ENCODE results near the gene PAGE1. TPM values are rescaled to one million over a fixed set of nuclear protein-coding genes. Genes with fewer than 3 reads are reported as not detected.

Gene PAGE1
- total RNA-seq, 4 donors from 2014 or later: not detected

DNA sequence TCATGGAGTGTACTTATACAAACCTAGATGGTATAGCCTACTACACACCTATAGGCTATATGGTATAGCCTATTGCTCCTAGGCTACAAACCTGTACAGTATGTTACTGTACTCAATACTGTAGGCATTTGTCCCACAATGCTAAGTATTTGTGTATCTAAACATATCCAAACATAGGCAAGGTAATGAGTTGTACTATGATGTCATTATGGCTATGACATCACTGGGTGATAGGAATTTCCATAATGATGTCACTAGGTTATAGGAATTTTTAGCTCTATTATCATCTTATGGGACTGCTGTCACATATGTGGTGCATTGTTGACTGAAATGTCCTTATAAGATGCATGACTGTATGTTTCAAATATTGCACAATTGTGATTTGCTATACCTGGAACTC lies 5.5 kb upstream of the PAGE1 start:
- Histone ChIP-seq H3K4me3 (no peak overlapping the region), H3K27ac (no peak overlapping the region), H3K4me1 (no peaks in the 10 kb centered on the region), H3K36me3 (no peaks in the 10 kb centered on the region), H3K9me3 (no peaks in the 10 kb centered on the region), H3K27me3 (no peaks in the 10 kb centered on the region)
- no peak for TF ChIP-seq POLR2AphosphoS5 (IDR thresholded peaks at IDR 0.05)
- TF ChIP-seq POLR2A (IDR thresholded peaks at IDR 0.05): no peak
- no peak for TF ChIP-seq EP300 (IDR thresholded peaks at IDR 0.05)
- TF ChIP-seq, protein P1, sequence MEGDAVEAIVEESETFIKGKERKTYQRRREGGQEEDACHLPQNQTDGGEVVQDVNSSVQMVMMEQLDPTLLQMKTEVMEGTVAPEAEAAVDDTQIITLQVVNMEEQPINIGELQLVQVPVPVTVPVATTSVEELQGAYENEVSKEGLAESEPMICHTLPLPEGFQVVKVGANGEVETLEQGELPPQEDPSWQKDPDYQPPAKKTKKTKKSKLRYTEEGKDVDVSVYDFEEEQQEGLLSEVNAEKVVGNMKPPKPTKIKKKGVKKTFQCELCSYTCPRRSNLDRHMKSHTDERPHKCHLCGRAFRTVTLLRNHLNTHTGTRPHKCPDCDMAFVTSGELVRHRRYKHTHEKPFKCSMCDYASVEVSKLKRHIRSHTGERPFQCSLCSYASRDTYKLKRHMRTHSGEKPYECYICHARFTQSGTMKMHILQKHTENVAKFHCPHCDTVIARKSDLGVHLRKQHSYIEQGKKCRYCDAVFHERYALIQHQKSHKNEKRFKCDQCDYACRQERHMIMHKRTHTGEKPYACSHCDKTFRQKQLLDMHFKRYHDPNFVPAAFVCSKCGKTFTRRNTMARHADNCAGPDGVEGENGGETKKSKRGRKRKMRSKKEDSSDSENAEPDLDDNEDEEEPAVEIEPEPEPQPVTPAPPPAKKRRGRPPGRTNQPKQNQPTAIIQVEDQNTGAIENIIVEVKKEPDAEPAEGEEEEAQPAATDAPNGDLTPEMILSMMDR (IDR thresholded peaks at IDR 0.05): no peak
- no peak for DNase-seq (ENCODE audit: low spot score in 2 of 2)

DNA sequence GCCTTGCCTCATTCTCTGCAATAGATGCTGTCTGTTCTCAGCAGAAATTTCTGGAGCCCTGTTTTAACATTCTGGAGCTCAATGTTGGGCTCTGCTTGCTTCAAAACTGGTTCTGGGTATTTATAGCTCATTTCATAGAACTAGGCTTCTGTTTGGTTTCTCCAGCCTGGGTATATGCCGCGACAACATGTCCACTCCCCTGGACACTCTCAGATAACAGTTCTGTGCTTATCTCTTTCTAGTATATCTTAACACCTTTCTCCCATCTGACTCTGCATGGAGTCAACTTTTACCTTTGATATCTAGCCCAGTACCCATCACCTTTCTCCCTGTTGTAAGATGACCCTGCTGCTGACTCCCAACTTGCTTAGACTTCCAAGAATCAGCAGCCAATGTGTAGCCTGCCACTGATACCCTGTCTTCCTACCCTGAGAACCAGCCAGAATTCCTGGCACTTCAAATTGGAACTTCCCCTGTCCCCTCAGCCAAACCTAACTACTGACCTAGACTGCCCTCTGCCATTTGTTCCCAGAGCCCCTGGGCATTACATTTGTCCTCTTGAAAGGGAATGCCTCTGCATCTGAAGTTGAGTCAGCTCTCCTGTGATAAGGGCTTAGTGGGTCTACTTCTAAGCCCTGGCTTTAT lies 20.6 kb downstream of the PAGE1 start:
- Histone ChIP-seq H3K4me1 (no peaks in the 10 kb centered on the region), H3K27ac (no peak overlapping the region), H3K4me3 (no peak overlapping the region), H3K36me3 (no peaks in the 10 kb centered on the region), H3K27me3 (no peaks in the 10 kb centered on the region), H3K9me3 (no peaks in the 10 kb centered on the region)
- 90% methylated on average over 2 of the region's 2 CpGs for WGBS
- TF ChIP-seq, protein P1 (IDR thresholded peaks at IDR 0.05): no peak
- TF ChIP-seq POLR2A (IDR thresholded peaks at IDR 0.05) (no peak), POLR2AphosphoS5 (IDR thresholded peaks at IDR 0.05) (no peak), EP300 (IDR thresholded peaks at IDR 0.05) (no peak)
- DNase-seq (ENCODE audit: low spot score in 2 of 2): no peak

DNA sequence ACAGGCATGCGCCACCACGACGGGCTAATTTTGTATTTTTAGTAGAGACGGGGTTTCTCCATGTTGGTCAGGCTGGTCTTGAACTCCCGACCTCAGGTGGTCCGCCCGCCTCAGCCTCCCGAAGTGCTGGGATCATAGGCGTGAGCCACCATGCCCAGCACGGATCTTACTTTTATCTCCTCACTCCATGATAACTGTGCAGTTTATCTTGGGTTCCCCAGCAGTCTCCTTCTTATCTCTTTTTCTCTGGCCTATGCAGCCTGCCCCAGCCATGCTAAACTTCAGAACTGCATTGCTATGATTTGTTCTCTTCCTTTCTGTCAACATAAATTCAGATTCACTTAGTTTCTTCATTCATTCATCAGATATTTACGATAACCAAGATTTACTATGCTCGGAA lies 22.4 kb downstream of the PAGE1 start:
- Histone ChIP-seq H3K9me3 (no peaks in the 10 kb centered on the region), H3K4me1 (no peaks in the 10 kb centered on the region), H3K4me3 (no peak overlapping the region), H3K27me3 (no peaks in the 10 kb centered on the region), H3K27ac (no peak overlapping the region), H3K36me3 (no peaks in the 10 kb centered on the region)
- TF ChIP-seq, protein P1 (IDR thresholded peaks at IDR 0.05): no peak
- TF ChIP-seq EP300 (IDR thresholded peaks at IDR 0.05) (no peak), POLR2AphosphoS5 (IDR thresholded peaks at IDR 0.05) (no peak), POLR2A (IDR thresholded peaks at IDR 0.05) (no peak)
- WGBS: 91% methylated on average over 12 of the region's 12 CpGs
- no peak for DNase-seq (ENCODE audit: low spot score in 2 of 2)

DNA sequence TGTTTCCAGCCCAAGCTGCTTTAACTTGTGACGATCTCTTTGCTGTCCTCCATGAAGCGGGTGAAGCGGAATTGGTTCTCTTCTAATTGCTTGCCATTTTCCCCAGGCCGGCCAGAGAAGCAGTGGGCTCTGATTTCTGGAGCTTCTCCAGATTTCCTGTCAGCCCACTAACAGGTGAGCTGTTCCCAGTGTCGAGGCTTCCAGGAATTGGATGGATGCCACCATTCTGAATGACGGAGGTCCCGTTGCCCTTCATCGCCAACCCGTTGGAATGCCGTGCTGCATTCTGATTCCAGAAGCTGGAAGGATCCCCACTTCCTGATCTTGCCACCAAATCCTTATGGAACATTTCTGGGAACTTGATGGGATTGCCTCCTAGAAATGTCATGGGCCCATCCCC lies 31.0 kb downstream of the PAGE1 start:
- no peaks in the 10 kb centered on the region for H3K27me3 ChIP-seq
- no peak overlapping the region for H3K27ac ChIP-seq
- no peaks in the 10 kb centered on the region for H3K9me3 ChIP-seq
- no peaks in the 10 kb centered on the region for H3K4me1 ChIP-seq
- no peak overlapping the region for H3K4me3 ChIP-seq
- TF ChIP-seq POLR2A (IDR thresholded peaks at IDR 0.05) (no peak), EP300 (IDR thresholded peaks at IDR 0.05) (no peak), POLR2AphosphoS5 (IDR thresholded peaks at IDR 0.05) (no peak)
- TF ChIP-seq, protein P1 (IDR thresholded peaks at IDR 0.05): no peak
- no peaks in the 10 kb centered on the region for H3K36me3 ChIP-seq
- DNase-seq (ENCODE audit: low spot score in 2 of 2): no peak
- WGBS: 82% methylated on average over 10 of the region's 10 CpGs

DNA sequence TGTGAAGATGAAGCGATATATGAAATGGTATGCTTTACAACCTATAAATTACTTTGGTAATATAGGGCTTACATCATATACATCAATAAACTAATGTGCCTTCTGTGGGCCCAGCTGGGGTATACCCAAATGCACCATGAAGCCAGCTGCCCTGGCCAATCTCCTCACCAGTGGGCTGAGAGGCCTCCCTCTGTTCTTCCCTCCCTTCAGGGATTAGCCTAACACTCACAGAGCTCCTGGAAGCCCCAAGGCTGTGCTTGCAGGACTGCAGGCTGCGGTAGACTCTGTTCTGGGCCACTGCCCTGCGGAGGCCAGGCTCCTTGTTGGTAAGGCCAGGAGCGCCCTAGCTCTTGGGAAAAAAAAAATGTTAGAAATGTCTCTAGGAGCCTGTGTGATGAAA lies 33.9 kb downstream of the PAGE1 start:
- H3K36me3 ChIP-seq: no peaks in the 10 kb centered on the region
- TF ChIP-seq EP300 (IDR thresholded peaks at IDR 0.05): no peak
- TF ChIP-seq POLR2AphosphoS5 (IDR thresholded peaks at IDR 0.05): no peak
- TF ChIP-seq, protein P1 (IDR thresholded peaks at IDR 0.05): no peak
- TF ChIP-seq POLR2A (IDR thresholded peaks at IDR 0.05): no peak
- no peak for DNase-seq (ENCODE audit: low spot score in 2 of 2)
- H3K4me3 ChIP-seq: no peak overlapping the region
- H3K27me3 ChIP-seq: no peaks in the 10 kb centered on the region
- H3K4me1 ChIP-seq: no peaks in the 10 kb centered on the region
- no peak overlapping the region for H3K27ac ChIP-seq
- no peaks in the 10 kb centered on the region for H3K9me3 ChIP-seq
- WGBS: 78% methylated on average over 4 of the region's 4 CpGs

Data from suprapubic skin (tissue), 4 donors.